ENCODE measurements around the gene TMPRSS4. TPM values are rescaled to one million over a fixed set of nuclear protein-coding genes. Genes with fewer than 3 reads are reported as not detected.

The TMPRSS4 gene
- total and polyA plus RNA-seq, 9 of the 15 experiments (the other 6 are each of a cell fraction or from before 2014, with no cell fraction given): 4.0 to 10.0 (median 5.6) TPM

- TF ChIP-seq TOE1 (IDR thresholded peaks at IDR 0.05; ENCODE audit: borderline replicate concordance) (no peak), TOE1 (CRISPR knock-in tag; IDR thresholded peaks at IDR 0.05; ENCODE audit: borderline replicate concordance, low read depth) (no peak), ATF4 (CRISPR knock-in tag; IDR thresholded peaks at IDR 0.05) (no peak), SETDB1 (IDR thresholded peaks at IDR 0.05; ENCODE audit: low read length) (no peak), TFAM (CRISPR knock-in tag; conservative IDR thresholded peaks at IDR 0.05) (no peak), NR0B1 (IDR thresholded peaks at IDR 0.05; ENCODE audit: partially characterized antibody) (no peak)
- FAIRE-seq: no peak
- peaks cover 8 to 15% of the 10 kb centered on the region in 2 experiments; a peak in 4 of 5 replicates for H3K4me1 ChIP-seq (replicated peaks in 1 of 2; ENCODE audit: control insufficient read depth in 2 of 2, insufficient read depth in 2 of 2, low read length in 2 of 2)
- H3K79me2 ChIP-seq (ENCODE audit: control insufficient read depth, insufficient read depth, low read length): no peaks in the 10 kb centered on the region
- no peaks in the 10 kb centered on the region for H4K20me1 ChIP-seq (replicated peaks; ENCODE audit: control insufficient read depth, insufficient read depth, low read length)
- in situ Hi-C loops (cut with MboI): no loop called here
- CTCF ChIA-PET (ENCODE audit: low intra/inter-chr PET ratio): no interaction called here
- no peak for ATAC-seq
- peaks cover 10% of the 10 kb centered on the region for H3K9me3 ChIP-seq (replicated peaks; ENCODE audit: control insufficient read depth, insufficient read depth, low read depth, low read length)
- H3K27ac ChIP-seq (ENCODE audit: extremely low read depth, low read depth, low read length): no peak overlapping the region
- no peak overlapping the region for H3K4me3 ChIP-seq
- WGBS (ENCODE audit: insufficient coverage, low coverage, missing lambda C conversion rate): 17% methylated on average over 4 of the region's 4 CpGs
- POLR2A ChIA-PET: interaction anchor here (1.0 kb wide), 1 partner anchor 10 kb away, joined by 3 read pairs; no protein-coding TSS in a partner anchor
- peaks cover 4 to 27% of the 10 kb centered on the region in 2 experiments; a peak in 4 of 5 replicates for H3K27me3 ChIP-seq (ENCODE audit: control insufficient read depth in 2 of 2, insufficient read depth in 2 of 2, low read length in 2 of 2)
- no peak overlapping the region for H3K4me2 ChIP-seq (ENCODE audit: insufficient read depth, low read length)
- no peaks in the 10 kb centered on the region for H3K36me3 ChIP-seq (ENCODE audit: control insufficient read depth, insufficient read depth, low read length)
- H3K9me1 ChIP-seq (ENCODE audit: control insufficient read depth, insufficient read depth, low read length): no peaks in the 10 kb centered on the region
- intact Hi-C loops (cut with micrococcal nuclease): no loop called here
- no peak overlapping the region for H3K9ac ChIP-seq (ENCODE audit: insufficient read depth in 1 of 2, low read depth in 2 of 2, low read length in 2 of 2)
- no TSS peak for BruUV-seq (replicated peaks)
- DNase-seq (ENCODE audit: extremely low read depth in 1 of 4, low spot score in 3 of 4): no peak
- H2AFZ ChIP-seq (ENCODE audit: low read depth, low read length): no peak overlapping the region
These were observed 7.4 kb downstream of the TMPRSS4 start for GRCh38 chr11:118084247-118084646.
